Measurements from ENCODE around the gene KITLG. TPM values are rescaled to one million over a fixed set of nuclear protein-coding genes. Genes with fewer than 3 reads are reported as not detected.
"Not testable (repeated sequence)": the region's sequence is repeated elsewhere in the genome, so short reads cannot be mapped to it uniquely, and the experiment has no call there.

Gene KITLG
- total RNA-seq, 1 donor from 2014 or later: 0.16 TPM

GRCh38 chr12:88576866-88577265 lies 3.4 kb downstream of the KITLG start:
- intact Hi-C loops (cut with micrococcal nuclease): loop anchor here (5.0 kb wide), 1 partner anchor 425 kb away; no protein-coding TSS in a partner anchor

DNA sequence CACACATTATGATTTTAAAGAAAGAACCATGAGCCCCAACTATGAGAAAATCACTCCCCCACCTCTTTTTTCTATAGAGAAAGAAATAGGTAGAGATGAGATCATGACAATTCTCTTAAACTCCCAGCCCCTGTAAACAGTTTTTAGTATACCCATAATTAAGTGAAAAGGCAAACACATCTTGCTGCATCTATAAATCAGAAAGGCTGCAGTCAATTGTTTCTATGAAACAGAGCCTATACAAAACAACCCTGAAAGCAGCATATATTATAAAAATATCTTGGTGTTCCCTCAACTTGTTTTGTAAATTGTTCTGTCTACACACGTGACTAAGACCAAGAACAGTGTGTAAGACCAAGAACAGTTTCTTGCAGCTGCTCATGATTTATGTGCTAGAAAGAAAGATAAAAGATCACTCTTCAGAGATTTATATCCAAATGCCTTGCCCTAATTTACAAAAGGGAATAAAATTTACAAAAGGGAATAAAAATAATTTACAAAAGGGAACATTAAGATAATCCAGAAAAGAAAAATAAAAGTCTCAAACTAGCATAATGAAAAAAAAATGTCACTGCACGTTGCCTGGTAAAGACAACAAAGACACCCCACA lies 4.8 kb downstream of the KITLG start:
- intact Hi-C loops (cut with micrococcal nuclease): loop anchor here (5.0 kb wide), 1 partner anchor 423 kb away; no protein-coding TSS in a partner anchor

GRCh38 chr12:88574278-88574677 lies 6.0 kb downstream of the KITLG start:
- intact Hi-C loops (cut with micrococcal nuclease): no loop called here

DNA sequence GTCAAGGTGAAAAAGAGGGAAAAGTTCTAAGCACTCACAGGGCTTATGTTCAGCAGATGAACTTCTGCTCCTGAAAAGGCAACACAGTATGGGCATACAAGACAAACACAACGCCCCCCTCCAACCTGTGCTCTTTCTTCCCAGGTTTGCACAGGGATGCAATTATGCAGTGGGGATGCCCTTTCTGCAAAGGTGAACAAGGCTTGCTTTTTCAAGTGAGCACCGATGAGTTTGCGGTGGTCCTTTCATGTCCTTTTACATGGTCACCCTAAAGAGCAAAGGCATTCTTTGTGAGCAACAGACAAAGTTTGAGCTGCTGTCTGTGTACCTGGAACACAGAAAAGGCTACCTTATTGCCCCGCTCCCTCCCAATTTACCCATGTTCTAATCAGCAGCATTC lies 6.7 kb downstream of the KITLG start:
- intact Hi-C loops (cut with micrococcal nuclease): no loop called here

DNA sequence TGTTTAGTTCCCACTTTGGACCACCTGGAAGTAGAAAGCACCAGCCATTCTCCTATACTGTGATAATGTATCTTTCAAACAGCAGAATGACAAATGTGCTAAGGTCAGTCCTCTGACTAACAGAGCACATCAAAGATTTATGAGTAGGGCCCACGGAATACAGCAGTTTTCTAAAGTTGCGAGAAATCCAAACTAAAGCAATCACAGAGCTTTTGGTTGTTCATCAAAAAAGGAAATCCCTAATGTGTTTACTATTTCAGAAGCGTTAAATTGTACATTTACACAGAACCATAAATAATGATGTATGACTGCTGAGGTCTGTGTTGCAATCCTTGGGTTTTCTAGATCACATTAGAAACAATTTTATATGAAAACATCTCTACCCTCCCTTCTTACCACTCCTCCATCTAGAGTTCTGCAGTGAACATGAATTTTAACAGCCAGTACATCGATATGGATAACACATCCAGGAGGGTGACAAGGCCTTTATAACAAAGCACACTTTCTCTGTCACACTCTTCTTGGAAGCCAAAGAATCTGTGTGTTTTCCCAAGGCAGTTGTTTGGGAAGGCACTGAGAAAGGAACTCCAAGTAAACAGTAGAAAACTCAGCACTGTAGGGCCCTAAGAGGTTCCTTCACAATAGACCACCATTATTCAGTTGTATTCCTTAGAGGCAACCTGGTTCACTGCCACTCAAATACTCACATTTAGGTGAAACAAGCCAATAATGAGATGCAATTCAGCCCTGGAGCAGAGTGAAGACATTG lies 7.3 kb downstream of the KITLG start:
- intact Hi-C loops (cut with micrococcal nuclease): no loop called here

GRCh38 chr12:88571543-88571942 lies 8.7 kb downstream of the KITLG start:
- intact Hi-C loops (cut with micrococcal nuclease): no loop called here

DNA sequence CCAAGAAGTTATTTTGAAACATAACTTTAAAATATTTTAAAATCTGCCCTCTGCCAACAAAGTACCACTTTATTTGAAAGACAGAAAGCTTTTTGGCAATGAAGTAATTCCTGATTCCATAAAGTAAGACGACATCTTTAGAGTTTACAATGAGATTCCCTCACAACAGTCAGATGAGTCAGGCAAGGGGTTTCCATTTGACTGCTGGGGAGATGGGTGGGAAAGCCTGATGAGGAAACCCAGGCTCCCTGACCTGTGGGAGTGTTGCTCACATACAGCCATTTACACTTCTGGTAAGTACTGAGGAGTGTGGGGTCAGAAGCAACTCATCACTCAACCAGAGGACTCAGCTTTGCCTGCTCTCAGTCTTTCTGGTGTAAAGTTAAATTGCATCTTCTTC lies 10.2 kb downstream of the KITLG start:
- intact Hi-C loops (cut with micrococcal nuclease): no loop called here

DNA sequence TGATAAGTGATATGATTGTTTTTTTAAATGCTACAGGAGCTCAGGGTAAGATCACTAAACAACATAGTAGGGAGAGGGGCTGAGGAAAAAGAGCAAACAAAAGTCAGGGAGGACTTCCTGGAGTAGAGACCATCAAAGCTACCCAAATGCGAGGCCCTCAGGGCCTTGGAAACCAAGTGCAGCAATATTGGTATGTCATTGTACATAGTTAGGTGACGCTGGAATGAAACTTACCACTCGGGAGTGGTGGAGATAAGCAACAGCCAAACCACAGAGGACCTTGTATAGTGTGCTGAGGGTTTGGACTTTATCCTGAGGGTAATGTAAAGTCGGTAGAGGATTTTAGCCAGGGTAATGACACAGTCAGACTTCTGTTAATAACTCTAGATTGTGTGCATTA lies 13.8 kb downstream of the KITLG start:
- intact Hi-C loops (cut with micrococcal nuclease): no loop called here

DNA sequence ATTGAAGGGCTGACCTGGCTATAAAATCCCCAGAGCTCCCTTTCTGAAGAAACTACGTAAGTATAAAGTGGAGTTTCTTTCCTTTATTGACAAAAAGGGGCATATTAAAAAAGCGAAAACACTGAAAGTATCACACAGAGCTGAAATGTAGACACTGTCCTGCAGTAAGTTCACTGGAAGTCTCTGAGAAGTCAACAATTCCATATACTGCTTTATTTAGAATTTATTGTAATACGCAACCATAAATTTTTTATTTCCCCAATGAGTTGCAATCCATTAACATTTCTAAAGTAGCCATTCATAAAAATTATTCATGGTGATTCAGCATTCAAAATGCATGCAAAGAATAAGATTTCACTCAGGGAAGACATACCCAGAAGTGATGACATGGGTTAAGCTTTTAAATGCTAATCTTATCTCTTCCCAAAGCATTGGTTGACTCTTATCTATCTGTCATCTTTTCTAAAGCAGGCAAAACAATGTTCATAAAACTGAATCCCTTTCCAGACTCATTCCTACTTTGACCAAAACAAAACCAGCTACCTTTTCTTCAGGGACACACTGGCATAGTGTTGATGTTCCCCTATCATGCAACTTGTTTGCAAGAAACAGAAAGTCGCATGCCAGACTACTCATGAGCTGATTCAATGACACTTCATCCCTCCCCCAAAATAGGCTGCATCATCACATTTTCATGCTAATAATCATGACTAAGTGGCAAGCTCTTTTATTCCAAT lies 17.3 kb downstream of the KITLG start:
- intact Hi-C loops (cut with micrococcal nuclease): no loop called here

DNA sequence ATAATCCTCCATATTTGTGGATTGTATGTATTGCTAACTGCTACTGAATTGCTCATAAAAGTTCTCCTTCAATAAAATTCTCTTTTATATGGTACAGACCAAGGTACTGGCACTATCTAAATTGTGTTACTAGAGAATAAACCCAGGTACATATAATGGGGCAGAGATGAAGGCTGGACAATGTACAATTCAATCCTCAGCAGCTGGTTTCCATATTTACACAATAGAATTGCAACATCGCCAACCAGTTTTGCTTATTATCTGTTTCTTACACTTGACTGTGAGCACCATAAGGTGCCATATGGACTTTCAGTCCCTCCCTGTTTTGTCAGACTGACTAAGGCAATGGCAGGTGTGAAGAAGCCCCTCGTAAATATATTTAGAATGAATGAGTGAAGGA lies 18.1 kb downstream of the KITLG start:
- intact Hi-C loops (cut with micrococcal nuclease): no loop called here

DNA sequence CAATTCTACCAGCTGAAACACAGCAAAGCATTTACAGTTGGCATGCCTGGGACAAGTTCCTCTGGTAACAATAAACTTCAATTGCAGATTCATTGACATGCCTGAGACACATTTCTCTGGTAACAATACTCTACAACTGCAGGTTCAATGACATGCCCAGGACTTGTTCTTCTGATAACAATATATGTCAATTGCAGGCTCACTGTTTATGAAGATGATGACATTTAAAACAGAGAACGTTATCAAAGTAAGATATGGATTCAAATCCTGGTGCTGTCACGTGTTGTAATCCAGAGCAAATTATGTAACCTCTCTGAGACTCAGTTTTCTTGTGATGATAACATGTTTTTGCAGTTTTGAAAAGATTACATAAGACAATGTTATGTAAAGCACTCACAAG lies 20.5 kb downstream of the KITLG start:
- intact Hi-C loops (cut with micrococcal nuclease): no loop called here

DNA sequence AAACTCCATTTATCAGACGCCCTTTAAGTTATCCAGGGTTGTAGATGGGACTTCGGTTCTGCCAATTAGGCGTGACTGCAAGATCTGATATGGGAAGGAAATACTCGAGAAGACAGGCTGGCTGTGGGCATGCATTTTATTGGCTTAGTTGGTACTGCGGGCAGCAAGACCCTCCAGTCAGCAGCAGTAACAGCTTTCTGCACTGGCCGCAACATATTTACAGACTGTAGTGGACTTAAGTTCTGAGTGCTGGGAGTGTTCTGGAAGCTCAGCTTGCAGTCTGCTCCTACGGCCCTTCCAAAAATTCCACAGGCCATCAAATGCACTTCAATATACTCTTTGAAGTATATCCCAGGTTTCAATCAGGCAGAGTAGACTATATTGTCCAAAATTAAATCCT lies 21.1 kb downstream of the KITLG start:
- intact Hi-C loops (cut with micrococcal nuclease): no loop called here

- intact Hi-C loops (cut with micrococcal nuclease): no loop called here
Observed at GRCh38 chr12:88558340-88558867, 21.9 kb downstream of the KITLG start.

DNA sequence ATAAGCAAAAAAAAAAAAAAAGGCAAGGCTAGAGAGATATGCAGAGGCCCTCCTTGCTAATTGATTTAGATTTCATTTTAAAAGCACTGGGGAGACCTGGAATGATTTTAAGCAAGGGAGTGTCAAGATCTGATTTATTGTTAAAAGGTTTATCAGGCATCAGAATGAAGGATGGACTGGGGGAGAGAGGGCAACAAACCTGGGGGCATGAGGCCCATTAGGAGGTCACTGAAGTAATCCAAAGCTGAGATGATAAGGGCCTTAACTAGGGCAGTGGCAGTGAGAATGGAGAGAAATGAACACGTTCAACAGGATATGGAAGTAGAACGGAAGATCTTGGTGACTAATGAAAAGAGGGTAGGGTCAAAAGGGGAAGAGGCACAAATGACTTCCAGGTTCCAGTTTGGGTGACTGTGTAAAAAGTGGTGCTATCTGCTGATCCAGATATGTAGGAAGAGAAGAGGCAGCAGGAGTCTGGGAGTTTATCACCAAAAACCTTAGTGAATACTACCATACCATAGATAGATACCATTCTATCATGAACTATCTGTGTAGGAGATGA lies 24.0 kb downstream of the KITLG start:
- intact Hi-C loops (cut with micrococcal nuclease): no loop called here

DNA sequence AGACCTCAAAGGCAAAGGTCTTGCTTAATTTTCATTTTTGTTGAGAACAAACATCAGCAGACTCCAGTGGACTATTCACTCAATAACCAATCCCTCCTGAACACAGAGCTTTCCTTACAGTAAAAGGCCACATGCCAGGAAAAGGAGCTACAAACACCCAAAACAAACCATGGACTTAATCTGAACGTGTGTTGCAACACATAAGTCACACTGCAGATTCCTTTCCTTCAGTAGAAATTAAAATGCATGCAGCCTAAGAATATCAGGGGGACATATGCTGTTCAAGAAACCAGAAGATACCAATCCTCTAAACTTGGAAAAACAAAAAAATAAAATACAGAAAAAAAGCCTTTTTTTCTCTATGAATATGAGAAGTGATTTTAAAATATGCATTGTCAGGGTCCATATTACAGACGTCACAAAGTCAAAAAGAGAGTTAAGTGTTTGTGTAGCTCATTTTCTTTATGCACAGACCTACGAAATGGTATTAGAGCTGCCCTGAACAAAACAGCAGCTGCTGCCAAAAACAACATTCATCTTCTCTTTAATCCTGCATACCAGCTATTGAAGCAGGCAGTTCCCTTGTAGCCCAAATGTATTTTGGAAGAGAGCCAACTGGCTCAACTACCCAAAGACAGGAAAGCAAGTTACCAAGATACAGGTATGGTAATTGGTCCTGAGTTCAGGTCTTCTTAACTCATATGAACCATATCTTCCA lies 26.2 kb downstream of the KITLG start:
- intact Hi-C loops (cut with micrococcal nuclease): no loop called here

GRCh38 chr12:88552610-88553079 lies 27.6 kb downstream of the KITLG start:
- intact Hi-C loops (cut with micrococcal nuclease): no loop called here

DNA sequence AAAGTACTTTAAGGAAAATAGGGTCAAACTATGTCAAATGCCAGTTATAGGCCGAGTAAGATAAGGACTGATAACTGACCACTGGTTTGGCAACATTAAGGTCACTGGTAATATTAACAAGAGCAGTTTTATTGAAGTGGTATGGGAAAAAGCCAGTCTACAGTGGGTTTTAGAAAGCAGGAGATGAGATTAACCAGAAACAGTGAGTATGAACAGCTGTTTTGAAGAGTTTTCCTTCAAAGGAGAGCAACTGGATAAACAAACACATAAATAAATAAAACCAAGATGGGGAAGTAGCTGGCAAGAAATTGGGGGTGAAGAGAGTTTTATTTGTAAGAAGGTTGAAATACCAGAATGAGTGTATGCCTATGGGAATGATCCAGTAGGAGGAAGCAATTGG lies 30.3 kb downstream of the KITLG start:
- intact Hi-C loops (cut with micrococcal nuclease): no loop called here

GRCh38 chr12:88547949-88548348 lies 32.3 kb downstream of the KITLG start:
- intact Hi-C loops (cut with micrococcal nuclease): not testable (repeated sequence)

- intact Hi-C loops (cut with micrococcal nuclease): no loop called here
Observed at GRCh38 chr12:88546853-88547252, 33.4 kb downstream of the KITLG start.

DNA sequence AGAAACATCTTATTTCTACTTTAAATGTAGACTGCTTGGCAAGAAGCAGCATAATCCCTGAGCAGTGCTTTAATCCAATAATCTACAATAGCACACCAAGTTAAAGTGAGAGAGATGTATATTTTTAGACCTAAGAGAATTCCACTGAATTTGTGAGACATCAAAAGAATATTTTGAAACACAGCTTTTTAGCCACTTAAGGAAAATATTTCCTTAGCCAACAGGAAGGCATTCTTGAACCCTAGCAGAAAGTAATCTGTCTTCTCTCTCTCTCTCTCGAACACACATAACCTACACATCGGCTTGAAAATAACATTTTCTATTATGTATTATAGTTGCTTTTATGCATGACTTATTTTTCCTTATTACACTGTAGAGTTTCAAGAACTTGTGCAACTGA lies 34.0 kb downstream of the KITLG start:
- intact Hi-C loops (cut with micrococcal nuclease): no loop called here
